ENCODE data around the gene FGF7.
A peak's percentile ranks its signal among the peaks of the same experiment; 100 is the strongest.
"Not testable (repeated sequence)": the region's sequence is repeated elsewhere in the genome, so short reads cannot be mapped to it uniquely, and the experiment has no call there.

FGF7 gene

DNA sequence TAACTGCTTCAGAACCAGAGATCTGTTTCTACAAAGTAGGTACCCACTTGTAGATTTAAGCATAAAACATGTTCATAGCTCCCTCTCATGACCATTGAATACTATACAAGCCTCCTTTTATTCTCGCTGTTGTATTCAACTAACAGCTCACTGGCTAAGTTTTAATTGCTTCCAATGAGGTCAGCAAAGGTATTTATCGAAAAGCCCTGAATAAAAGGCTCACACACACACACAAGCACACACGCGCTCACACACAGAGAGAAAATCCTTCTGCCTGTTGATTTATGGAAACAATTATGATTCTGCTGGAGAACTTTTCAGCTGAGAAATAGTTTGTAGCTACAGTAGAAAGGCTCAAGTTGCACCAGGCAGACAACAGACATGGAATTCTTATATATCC is at the start of gene FGF7:
FGF7 (plus strand) TSS at position 222 of the 400 bp plus-strand sequence. CDS start 1,056 bp downstream, outside the sequence.
- FAIRE-seq, result no peak

- no peak for FAIRE-seq
Observed at GRCh38 chr15:49379996-49380395, 43.0 kb upstream of the FGF7 start.

DNA sequence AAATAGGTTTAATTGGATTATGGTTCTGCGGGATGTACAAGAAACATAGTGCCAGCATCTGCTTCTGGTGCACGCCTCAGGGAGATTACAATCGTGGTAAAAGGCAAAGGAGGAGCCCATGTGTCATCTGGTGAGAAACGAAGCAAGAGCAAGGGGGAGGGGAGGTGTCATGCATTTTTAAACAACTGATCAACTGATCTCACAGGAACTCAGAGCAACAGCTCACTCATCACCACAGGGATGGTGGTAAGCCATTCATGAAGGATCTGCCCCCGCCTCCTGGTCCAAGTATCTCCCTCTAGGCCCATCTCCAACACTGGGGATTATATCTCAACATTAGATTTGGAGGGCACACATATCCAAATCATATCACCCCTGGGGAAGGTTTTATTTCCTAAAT is 42.1 kb upstream of the FGF7 start:
- no peak for FAIRE-seq

DNA sequence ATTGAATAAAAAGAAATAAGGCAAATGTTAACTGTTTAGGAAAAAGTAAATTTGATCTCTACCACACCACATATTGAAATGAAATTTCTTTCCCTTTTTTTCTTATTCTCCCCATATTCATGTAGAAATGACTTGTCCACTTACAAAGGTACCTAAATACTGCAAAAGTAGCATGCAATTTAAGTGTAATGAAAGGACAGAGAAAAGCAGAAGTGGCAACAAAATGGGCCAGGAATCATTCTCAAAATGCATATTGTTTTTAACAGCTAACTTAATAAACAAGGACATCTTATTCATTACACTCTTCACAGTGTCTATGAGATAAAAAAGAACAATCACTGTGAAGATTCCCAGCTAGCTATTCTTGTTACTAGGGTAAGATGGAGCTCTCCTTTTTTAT is 40.6 kb upstream of the FGF7 start:
- FAIRE-seq, result no peak

DNA sequence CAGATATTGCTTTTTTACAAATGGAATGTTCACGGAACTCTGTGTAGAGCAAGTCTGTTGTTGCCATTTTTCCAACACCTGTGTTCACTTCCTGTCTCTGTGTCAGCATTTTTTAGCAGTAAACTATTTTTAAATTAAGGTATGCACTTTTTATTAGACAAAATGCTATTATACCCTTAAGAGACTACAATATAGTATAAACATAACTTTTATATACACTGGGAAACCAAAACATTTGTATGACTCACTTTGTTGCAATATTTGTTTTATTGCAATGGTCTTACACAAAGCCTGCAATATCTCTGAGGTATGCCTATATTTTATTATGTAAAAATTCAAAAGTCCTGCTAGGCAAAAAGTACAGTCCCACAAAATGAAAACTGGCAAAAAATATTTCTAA is 39.8 kb upstream of the FGF7 start:
- FAIRE-seq, result no peak

GRCh38 chr15:49387471-49387870 is 35.6 kb upstream of the FGF7 start:
- FAIRE-seq, result no peak

DNA sequence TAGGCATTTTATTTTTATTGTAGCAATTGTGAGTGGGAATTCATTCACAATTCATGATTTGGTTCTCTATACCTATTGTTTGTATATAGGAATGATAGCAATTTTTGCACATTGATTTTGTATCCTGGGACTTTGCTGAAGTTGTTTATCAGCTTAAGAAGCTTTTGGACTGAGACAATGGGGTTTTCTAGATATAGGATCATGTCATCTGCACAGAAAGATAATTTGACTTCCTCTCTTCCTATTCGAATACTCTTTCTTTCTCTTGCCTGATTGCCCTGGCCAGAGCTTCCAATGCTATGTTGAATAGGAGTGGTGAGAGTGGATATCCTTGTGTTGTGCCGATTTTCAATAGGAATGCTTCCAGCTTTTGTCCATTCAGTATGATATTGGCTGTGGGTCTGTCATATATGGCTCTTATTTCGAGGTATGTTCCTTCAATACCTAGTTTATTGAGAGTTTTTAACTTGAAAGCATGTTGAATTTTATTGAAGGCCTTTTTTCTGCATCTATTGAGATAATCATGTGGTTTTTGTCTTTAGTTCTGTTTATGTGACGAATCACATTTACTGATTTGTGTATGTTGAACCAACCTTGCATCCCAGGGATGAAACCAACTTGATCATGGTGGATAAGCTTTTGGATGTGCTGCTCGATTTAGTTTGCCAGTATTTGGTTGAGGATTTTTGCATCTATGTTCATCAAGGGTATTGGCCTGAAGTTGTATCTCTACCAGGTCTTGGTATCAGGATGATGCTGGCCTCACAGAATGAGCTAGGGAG is 20.3 kb upstream of the FGF7 start:
- FAIRE-seq, result not testable (repeated sequence)

DNA sequence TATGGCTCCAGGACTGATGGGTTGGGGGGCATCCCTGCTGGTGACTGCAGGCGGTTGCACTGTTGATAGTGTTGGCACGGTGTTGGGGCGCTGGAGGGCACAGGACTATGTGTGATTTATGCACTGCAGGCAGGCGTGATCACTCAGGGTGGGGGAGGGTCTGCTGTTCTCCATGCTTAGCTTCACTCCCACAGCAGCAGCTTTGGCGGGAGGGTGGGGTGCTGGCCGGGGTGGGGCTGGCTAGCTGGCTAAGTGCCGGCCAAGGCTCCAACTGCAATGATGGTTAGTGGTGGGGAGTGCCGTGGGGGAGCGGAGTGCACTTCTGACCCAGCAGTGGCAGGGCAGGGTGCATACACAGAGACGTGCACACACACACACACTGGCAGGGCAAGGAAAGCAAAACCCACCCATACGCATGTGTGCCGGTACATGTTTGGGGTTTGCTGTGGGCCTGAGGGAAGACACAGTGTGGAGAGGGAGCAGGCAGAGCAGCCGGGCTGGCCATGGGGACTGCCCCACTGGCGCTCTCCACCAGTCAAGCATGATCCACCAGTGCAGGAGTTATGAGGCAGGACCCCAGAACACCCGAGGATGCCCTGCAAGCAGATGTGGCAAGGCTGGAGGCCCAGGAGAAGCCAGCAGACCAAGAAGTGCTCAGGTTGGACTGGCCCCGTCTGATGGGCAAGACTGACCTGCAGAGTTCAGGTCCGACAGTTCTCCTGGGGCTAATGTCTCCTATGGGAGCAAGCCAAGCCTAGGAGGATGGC is 16.5 kb upstream of the FGF7 start:
- no peak for FAIRE-seq

DNA sequence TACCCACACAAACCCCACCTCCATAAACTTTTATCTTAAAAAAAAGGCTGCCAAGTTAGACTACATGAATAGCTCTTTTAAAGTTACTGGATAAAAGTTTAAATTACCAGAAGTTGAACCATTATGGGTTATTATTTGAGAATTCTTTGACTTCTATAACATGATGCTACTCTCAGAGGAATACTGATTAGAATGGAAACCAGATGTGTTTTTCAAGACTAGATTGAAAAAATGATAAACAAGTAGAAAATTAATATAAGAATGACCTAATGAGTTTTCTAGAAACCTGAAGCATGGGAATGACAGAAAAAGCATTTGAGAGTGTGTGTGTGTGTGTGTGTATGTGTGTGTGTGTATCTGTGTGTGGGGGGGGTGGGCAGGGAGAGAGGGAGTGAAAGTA is 12.4 kb upstream of the FGF7 start:
- FAIRE-seq, result no peak

GRCh38 chr15:49412797-49413196 is 10.2 kb upstream of the FGF7 start:
- FAIRE-seq, result no peak

GRCh38 chr15:49415149-49415548 is 7.9 kb upstream of the FGF7 start:
- FAIRE-seq, result no peak

DNA sequence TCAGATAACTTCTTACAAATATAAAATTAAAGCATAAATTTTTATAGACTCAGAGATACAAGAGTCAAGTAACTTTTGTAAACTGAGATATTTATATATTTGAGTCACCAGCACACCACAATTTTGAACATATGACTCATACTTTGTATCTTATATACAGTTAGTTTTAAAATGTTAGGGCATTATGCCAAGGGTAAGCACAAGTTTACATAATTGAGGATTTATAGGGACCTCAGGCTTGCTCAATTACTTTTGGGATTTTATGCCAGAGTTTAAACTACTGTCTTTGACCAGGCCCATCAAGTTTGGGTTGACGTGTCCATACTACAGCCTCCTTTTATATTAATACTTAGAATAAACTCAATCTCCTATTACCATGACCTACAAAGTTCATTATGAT is 7.4 kb upstream of the FGF7 start:
- no peak for FAIRE-seq

- FAIRE-seq, result no peak
Observed at GRCh38 chr15:49418811-49419210, 4.2 kb upstream of the FGF7 start.

GRCh38 chr15:49421991-49422390 is 1.1 kb upstream of the FGF7 start:
- peak; percentile 78 for FAIRE-seq

- no peak for FAIRE-seq
Observed at GRCh38 chr15:49423901-49424550, 984 bp downstream of the FGF7 start.

DNA sequence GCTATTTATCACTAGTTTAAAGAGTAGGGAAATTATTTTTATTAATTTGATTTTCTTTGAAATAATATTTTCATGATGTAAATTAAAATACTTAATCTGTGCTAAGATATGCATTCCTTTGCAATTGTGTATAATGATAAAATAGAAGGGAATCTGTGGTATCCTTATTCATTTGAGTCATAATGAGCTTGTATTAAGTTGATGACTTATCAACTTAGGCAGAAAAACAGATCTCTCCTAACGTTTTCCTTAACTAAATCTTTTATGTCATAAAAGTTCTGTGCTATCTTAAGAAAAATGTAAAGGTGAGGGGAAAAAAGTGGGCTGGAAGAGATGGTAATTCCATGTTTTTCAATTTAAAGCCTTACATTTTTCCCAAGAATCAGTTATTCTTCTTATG is 1.9 kb downstream of the FGF7 start:
- no peak for FAIRE-seq

DNA sequence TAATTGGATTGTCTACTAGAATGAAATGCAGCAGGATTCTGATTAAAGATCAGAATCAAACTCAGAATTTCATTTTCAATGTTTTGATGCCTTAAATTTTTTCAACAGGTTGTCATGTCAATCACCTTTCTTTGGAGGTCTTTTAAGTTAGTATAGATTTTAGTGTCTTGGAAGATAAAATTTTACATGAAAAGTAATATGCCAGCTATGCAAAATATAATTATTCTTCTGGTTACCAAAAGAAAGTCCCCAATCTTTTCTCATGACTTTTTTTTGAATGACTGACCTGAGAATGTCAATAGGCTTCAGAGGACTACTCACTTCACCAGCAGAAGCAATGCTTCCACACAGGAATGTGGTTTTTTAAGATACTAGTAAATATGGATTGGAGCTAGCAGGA is 4.3 kb downstream of the FGF7 start:
- FAIRE-seq, result no peak

DNA sequence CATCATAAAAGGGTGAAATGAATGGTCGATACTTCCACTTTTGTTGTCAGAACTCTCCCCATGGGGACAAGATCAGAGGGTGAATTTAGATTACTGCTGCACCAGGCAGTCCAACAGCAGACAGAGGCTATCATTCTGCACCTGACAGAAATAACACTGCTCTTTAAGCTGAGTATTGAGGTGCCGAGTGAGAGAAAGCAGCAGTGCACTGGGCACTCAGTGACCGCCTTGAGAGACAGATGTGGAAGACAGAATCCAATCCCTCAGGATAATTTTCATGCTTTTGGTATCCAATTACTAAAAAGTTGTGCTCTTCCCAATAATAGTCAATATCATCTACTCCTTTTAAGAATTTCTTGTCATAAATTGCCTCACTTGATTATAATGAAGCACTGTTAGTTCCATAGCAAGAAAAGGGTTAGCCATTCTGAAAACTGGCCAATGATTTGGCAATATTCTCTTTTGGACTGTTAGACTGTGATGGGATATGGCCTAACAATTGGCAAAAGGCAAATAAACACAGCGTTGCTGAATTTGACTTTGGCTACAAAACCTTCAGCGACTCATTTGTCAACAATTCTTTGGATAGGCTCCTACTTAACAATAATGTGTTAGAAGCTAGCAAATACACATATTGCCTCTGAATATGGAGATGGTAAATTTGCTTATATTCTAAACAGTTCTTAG is 5.5 kb downstream of the FGF7 start:
- FAIRE-seq, result no peak

GRCh38 chr15:49430046-49430445 is 7.0 kb downstream of the FGF7 start:
- FAIRE-seq, result no peak

- FAIRE-seq, result no peak
Observed at GRCh38 chr15:49435174-49435573, 12.1 kb downstream of the FGF7 start.

GRCh38 chr15:49436751-49437150 is 13.7 kb downstream of the FGF7 start:
- FAIRE-seq, result no peak

DNA sequence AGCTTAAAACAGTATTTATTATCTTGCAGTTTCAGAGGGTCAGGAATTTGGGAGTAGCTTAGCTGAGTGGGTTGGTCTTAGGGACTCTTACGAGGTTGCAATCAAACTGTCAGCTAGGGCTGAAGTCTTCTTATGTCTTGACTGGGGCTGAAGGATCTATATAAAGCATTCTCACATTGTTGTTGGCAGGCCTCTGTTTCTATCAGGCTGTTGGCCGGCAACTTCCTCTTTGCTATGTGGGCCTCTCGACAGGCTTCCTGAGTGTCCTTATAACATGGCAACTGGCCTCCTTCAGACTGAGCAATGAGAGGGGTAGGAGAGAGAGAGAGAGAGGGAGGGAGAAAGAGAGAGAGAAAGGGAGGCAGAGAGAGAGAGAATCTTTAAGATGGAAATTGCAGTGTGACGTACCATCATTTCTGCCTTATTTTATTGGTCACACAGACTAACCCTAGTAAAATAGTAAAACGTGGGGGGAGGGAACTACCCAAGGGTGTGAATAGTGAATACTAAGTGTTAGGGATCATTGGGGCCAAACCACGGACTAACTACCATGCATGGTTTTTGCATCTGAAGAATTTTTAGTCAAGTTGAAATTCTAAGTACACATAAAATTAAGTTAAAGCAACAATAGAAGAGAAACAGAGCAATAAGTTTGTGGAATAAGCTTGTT is 16.1 kb downstream of the FGF7 start:
- no peak for FAIRE-seq
